MCF 10A (cell line): ENCODE results near the gene NRGN. TPM values are rescaled to one million over a fixed set of nuclear protein-coding genes. Genes with fewer than 3 reads are reported as not detected.

ENCODE experiments used
- BruUV-seq: library from RNA; stranded (reverse); fragments of 400-500 nt; replicated peaks from 2 replicates; lab custom pipeline; 2021; lab: Mats Ljungman, UMichigan
- CTCF ChIA-PET: fragments of 300-600 bp; sonication (Branson Sonifier 250); formaldehyde crosslinking; extraction: SDS; loops from one replicate; lab custom pipeline; 2021; ENCODE audit warnings: antibody characterized with exemption, inconsistent platforms; lab: Yijun Ruan, JAX
- POLR2A ChIA-PET: fragments of 300-600, 350-650 bp; sonication (Branson Sonifier 250); formaldehyde crosslinking; extraction: SDS; loops from one replicate; lab custom pipeline; 2020; ENCODE audit warnings: antibody characterized with exemption, inconsistent platforms; lab: Yijun Ruan, JAX
- DNase-seq: peaks from one replicate; pipeline ENCODE4 v3.0.0-alpha.2; 2018; ENCODE audit not compliant: unreplicated experiment
- H3K27ac Mint-ChIP-seq: one replicate; pipeline ENCODE4 v1.8.0; 2022; ENCODE audit warnings: mild to moderate bottlenecking, low read depth, mixed read lengths; ENCODE audit not compliant: unreplicated experiment
- H3K27me3 Mint-ChIP-seq: one replicate; pipeline ENCODE4 v1.8.0; 2022; ENCODE audit warnings: mixed read lengths; ENCODE audit not compliant: insufficient read depth, unreplicated experiment
- H3K36me3 Mint-ChIP-seq: one replicate; pipeline ENCODE4 v1.8.0; 2022; ENCODE audit warnings: mild to moderate bottlenecking, moderate library complexity, mixed read lengths; ENCODE audit not compliant: insufficient read depth, unreplicated experiment
- H3K4me1 Mint-ChIP-seq: one replicate; pipeline ENCODE4 v1.8.0; 2022; ENCODE audit warnings: mixed read lengths; ENCODE audit not compliant: insufficient read depth, unreplicated experiment
- H3K4me3 Mint-ChIP-seq: one replicate; pipeline ENCODE4 v1.8.0; 2022; ENCODE audit warnings: mild to moderate bottlenecking, moderate library complexity, mixed read lengths; ENCODE audit not compliant: unreplicated experiment
- H3K9me3 Mint-ChIP-seq: one replicate; pipeline ENCODE4 v1.8.0; 2022; ENCODE audit warnings: mixed read lengths; ENCODE audit not compliant: unreplicated experiment
- intact Hi-C: fragments of 100-400 bp; cut with micrococcal nuclease; formaldehyde crosslinking; loops from 2 replicates; pipeline ENCODE4 v1.14.1; 2022
- total RNA-seq: library from RNA; stranded (reverse); gene quantifications from 2 replicates; pipeline ENCODE4 v1.2.3, GENCODE V29; 2022
- TF ChIP-seq, protein P1 (sequence below): fragments of 200-600 bp; IDR thresholded peaks from one replicate; pipeline ENCODE4 v1.8.0; 2022; ENCODE audit warnings: antibody characterized with exemption, mild to moderate bottlenecking; ENCODE audit not compliant: unreplicated experiment

NRGN gene
- total RNA-seq, 1 experiment from 2014 or later = 1.4 TPM

DNA sequence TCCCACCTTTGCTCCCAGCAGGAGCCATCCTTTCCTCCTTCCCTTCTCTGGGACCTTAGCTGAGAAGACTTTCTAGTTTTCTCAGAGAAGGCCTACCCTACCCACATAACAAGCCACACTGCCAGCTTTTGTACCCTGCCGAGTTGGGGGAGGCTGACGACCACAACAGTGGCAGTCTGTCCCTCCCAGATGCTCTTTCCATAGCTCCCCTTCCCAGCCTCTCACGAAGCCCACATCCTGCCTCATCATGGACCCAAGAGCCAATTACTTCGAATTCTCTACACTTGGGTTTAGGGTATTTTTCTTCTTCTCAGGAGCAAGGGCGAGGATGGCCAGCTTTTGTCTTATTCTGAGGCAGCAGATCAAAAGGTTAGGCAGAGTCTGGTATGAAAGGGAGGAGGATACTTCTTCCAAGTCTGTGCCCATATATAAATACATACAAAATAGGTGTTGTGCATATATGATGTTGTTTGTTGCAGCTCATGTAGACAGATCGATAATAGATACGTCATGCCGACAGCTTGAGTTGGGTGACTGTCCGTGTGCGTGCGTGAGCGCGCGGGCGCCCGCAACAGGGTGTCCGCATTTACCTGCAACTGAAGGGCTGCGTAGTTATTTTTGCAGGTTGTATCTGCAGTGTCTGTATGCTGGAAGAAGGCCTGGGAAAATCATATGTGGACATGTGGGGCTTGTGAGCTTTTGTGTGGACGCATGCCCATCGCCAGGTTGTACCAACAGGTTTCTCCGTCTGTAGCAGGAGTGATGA, 846 bp upstream of the NRGN start:
- Mint-ChIP-seq H3K27me3 (peaks cover 11% of the 10 kb centered on the region), H3K27ac (no peak overlapping the region), H3K4me1 (no peaks in the 10 kb centered on the region), H3K9me3 (no peaks in the 10 kb centered on the region), H3K36me3 (no peaks in the 10 kb centered on the region), H3K4me3 (peak overlapping the region; percentile 64)
- no peak for DNase-seq
- BruUV-seq = no TSS peak
- TF ChIP-seq, protein P1, sequence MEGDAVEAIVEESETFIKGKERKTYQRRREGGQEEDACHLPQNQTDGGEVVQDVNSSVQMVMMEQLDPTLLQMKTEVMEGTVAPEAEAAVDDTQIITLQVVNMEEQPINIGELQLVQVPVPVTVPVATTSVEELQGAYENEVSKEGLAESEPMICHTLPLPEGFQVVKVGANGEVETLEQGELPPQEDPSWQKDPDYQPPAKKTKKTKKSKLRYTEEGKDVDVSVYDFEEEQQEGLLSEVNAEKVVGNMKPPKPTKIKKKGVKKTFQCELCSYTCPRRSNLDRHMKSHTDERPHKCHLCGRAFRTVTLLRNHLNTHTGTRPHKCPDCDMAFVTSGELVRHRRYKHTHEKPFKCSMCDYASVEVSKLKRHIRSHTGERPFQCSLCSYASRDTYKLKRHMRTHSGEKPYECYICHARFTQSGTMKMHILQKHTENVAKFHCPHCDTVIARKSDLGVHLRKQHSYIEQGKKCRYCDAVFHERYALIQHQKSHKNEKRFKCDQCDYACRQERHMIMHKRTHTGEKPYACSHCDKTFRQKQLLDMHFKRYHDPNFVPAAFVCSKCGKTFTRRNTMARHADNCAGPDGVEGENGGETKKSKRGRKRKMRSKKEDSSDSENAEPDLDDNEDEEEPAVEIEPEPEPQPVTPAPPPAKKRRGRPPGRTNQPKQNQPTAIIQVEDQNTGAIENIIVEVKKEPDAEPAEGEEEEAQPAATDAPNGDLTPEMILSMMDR = no peak
- intact Hi-C loops = no loop called here
- CTCF ChIA-PET = interaction anchor here (0.5 to 1.5 kb wide), 9 partner anchors 9 to 162 kb away, joined by 3 to 8 read pairs (median 4); no protein-coding TSS in a partner anchor
- POLR2A ChIA-PET = interaction anchor here (0.7 to 1.7 kb wide), 2 partner anchors 23 to 60 kb away, joined by 3 to 5 read pairs; no protein-coding TSS in a partner anchor

DNA sequence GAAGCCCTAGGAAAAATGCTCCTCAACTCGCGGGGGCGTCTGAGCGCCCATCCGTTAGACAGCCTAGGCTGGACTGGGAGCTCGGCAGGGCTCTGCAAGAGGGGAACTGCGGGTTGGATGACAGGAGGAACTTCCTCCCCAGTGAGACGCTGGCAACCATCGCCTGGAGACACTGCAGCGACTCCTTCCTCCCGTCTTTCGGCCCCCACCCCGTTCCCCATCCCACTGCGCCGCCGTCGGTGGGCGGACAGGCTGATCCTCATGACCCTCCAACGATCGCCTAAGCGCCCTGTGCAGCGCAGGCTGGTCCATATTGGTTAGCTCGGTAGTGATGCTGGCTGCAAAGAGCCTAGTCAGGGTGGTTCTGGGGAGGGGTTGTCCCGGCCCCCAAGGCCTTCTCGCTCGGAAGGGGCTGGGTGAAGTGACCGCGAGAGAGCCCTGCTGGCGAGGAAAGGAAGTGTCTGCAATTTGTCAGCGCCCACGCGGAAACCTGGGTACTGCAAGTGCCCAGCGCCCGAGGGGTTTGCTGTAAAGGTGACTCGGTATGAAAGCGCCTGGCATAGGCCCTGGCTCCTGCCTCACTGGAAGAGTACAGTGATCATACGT, 638 bp downstream of the NRGN start:
- peak; percentile 36 for DNase-seq
- Mint-ChIP-seq H3K4me1 (no peaks in the 10 kb centered on the region), H3K4me3 (peak overlapping the region; percentile 64), H3K27ac (no peak overlapping the region), H3K27me3 (peaks cover 11% of the 10 kb centered on the region), H3K36me3 (no peaks in the 10 kb centered on the region), H3K9me3 (no peaks in the 10 kb centered on the region)
- intact Hi-C loops = loop anchor here (10.0 kb wide), 1 partner anchor 54 kb away; no protein-coding TSS in a partner anchor
- CTCF ChIA-PET = interaction anchor here (0.5 to 1.2 kb wide), 6 partner anchors 9 to 71 kb away, joined by 3 to 5 read pairs (median 4); no protein-coding TSS in a partner anchor
- POLR2A ChIA-PET = interaction anchor here (0.6 to 1.7 kb wide), 2 partner anchors 11 to 59 kb away, joined by 3 to 5 read pairs; no protein-coding TSS in a partner anchor
- BruUV-seq = no TSS peak
- TF ChIP-seq, protein P1 = peak; percentile 36

DNA sequence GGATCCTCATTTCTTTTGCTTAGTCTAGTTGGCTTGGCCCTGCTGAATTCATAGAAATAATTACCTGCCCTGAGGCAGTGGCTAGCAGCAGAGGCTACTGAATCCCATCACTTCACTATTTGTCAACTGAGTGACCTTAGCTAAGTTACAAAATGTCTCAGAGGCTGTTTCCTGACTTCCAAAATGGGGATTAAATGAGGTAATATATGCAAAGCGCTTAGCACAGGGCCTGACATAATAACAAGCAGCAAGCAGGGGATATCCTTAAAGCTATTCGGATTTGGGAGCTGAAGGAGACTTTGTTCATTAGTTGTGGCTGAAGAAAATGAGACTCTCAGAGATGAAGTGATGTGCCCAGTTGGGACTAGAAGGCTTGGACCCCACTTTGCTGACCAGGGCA, 2.8 kb downstream of the NRGN start:
- TF ChIP-seq, protein P1 = no peak
- ChIA-PET POLR2A (interaction anchor here (1.5 kb wide), 1 partner anchor 56 kb away, joined by 3 read pairs; no protein-coding TSS in a partner anchor), CTCF (interaction anchor here (0.5 to 0.8 kb wide), 2 partner anchors 21 to 125 kb away, joined by 4 read pairs; no protein-coding TSS in a partner anchor)
- no TSS peak for BruUV-seq
- H3K9me3 Mint-ChIP-seq = no peaks in the 10 kb centered on the region
- no peaks in the 10 kb centered on the region for H3K36me3 Mint-ChIP-seq
- no peak for DNase-seq
- no peak overlapping the region for H3K27ac Mint-ChIP-seq
- no peaks in the 10 kb centered on the region for H3K27me3 Mint-ChIP-seq
- intact Hi-C loops = loop anchor here (10.0 kb wide), 1 partner anchor 52 kb away; no protein-coding TSS in a partner anchor
- H3K4me1 Mint-ChIP-seq = peaks cover 6% of the 10 kb centered on the region
- H3K4me3 Mint-ChIP-seq = no peak overlapping the region

DNA sequence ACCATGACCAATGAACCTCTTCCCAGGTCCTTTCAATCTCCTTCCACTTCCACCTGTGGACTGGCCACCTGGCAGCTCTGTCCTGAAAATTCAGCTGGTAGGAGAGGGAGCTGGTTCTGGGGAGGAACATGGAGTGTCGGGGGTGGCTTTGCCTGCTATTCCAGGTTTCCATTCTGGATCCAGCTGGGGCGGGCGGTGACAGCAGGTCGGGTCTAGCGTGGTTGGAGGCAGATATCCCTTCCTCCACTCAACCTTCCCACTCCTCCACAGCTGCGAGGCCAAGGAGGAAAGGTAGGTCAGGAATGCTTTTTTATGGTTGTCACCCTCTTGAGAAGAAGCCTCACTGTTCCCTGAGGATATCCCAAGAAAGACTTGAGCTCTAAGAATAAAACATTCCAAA, 3.3 kb downstream of the NRGN start:
- ChIA-PET POLR2A (interaction anchor here (1.5 kb wide), 1 partner anchor 56 kb away, joined by 3 read pairs; no protein-coding TSS in a partner anchor), CTCF (interaction anchor here (0.7 to 6.6 kb wide), 2 partner anchors 19 to 99 kb away, joined by 3 to 72 read pairs; partner anchors contain the start of gene ESAM)
- no peak for DNase-seq
- H3K9me3 Mint-ChIP-seq = no peaks in the 10 kb centered on the region
- no peak overlapping the region for H3K4me3 Mint-ChIP-seq
- peaks cover 6% of the 10 kb centered on the region for H3K4me1 Mint-ChIP-seq
- no peaks in the 10 kb centered on the region for H3K27me3 Mint-ChIP-seq
- no TSS peak for BruUV-seq
- TF ChIP-seq, protein P1 = no peak
- no peaks in the 10 kb centered on the region for H3K36me3 Mint-ChIP-seq
- H3K27ac Mint-ChIP-seq = no peak overlapping the region
- intact Hi-C loops = loop anchor here (10.0 kb wide), 1 partner anchor 52 kb away; no protein-coding TSS in a partner anchor
